Caco-2 (cell line): ENCODE measurements around the gene SNAP47. TPM values are rescaled to one million over a fixed set of nuclear protein-coding genes. Genes with fewer than 3 reads are reported as not detected.

Experiments
- BruUV-seq: library from RNA; stranded (reverse); fragments of 400-500 nt; replicated peaks from 2 replicates; lab custom pipeline; 2021; lab: Mats Ljungman, UMichigan
- CTCF ChIA-PET: fragments of 300-600 bp; sonication (Branson Sonifier 250); formaldehyde crosslinking; loops from one replicate; lab custom pipeline; 2022; ENCODE audit warnings: antibody characterized with exemption; lab: Charles Lee
- POLR2A ChIA-PET: fragments of 300-600 bp; sonication (Branson Sonifier 250); formaldehyde crosslinking; loops from one replicate; lab custom pipeline; 2022; ENCODE audit warnings: antibody characterized with exemption; lab: Charles Lee
- DNase-seq, 2 experiments: peaks; one replicate each; pipeline versions ENCODE4 v3.0.0 to v3.0.0-alpha.2; 2020 to 2022
- H3K27me3 ChIP-seq: replicated peaks from 2 replicates; pipeline ENCODE4 v1.6.0; 2011; ENCODE audit warnings: low read length; ENCODE audit not compliant: control insufficient read depth, insufficient read depth
- H3K36me3 ChIP-seq: 2 replicates; pipeline ENCODE4 v1.5.1; 2011; ENCODE audit warnings: low read length; ENCODE audit not compliant: control insufficient read depth, insufficient read depth
- H3K4me1 ChIP-seq: fragments of 250-450 bp; sonication (Bioruptor Pico); 2 replicates; pipeline ENCODE4 v1.5.1; 2020; ENCODE audit warnings: mild to moderate bottlenecking
- H3K4me3 ChIP-seq: 2 replicates; pipeline ENCODE4 v1.5.1; 2011; ENCODE audit warnings: low read depth, mild to moderate bottlenecking, control low read depth, low read length
- H3K9me3 ChIP-seq: fragments of 250-450 bp; sonication (Bioruptor Pico); 2 replicates; pipeline ENCODE4 v1.5.1; 2020; ENCODE audit warnings: mild to moderate bottlenecking, moderate library complexity
- H3K27ac Mint-ChIP-seq: one replicate; pipeline ENCODE4 v1.8.0; 2022; ENCODE audit warnings: mixed read lengths; ENCODE audit not compliant: unreplicated experiment
- H3K27me3 Mint-ChIP-seq: one replicate; pipeline ENCODE4 v1.8.0; 2022; ENCODE audit warnings: mixed read lengths; ENCODE audit not compliant: insufficient read depth, unreplicated experiment
- H3K36me3 Mint-ChIP-seq: one replicate; pipeline ENCODE4 v1.8.0; 2022; ENCODE audit warnings: mild to moderate bottlenecking, mixed read lengths; ENCODE audit not compliant: insufficient read depth, unreplicated experiment
- H3K4me1 Mint-ChIP-seq: one replicate; pipeline ENCODE4 v1.8.0; 2022; ENCODE audit warnings: low read depth, mixed read lengths; ENCODE audit not compliant: unreplicated experiment
- H3K4me3 Mint-ChIP-seq: one replicate; pipeline ENCODE4 v1.8.0; 2022; ENCODE audit warnings: mild to moderate bottlenecking, moderate library complexity, mixed read lengths; ENCODE audit not compliant: unreplicated experiment
- H3K9me3 Mint-ChIP-seq: one replicate; pipeline ENCODE4 v1.8.0; 2022; ENCODE audit warnings: mixed read lengths; ENCODE audit not compliant: unreplicated experiment
- CTCF ChIP-seq, 2 experiments: fragments of 200-600 bp in 1 of 2; IDR thresholded peaks; 1 replicate in 1 of 2; 2 replicates in 1 of 2; pipeline versions ENCODE4 v1.5.1 to v1.8.0; 2011 to 2022; ENCODE audit warnings: antibody characterized with exemption in 1 of 2, control low read depth in 1 of 2, inconsistent platforms in 1 of 2, low read depth in 1 of 2, low read length in 1 of 2, mild to moderate bottlenecking in 1 of 2, moderate library complexity in 1 of 2; ENCODE audit not compliant: insufficient read depth in 1 of 2, severe bottlenecking in 1 of 2, unreplicated experiment in 1 of 2
- intact Hi-C: fragments of 100-400 bp; cut with micrococcal nuclease; formaldehyde crosslinking; loops from one replicate; pipeline ENCODE4 v1.10.0; 2022; ENCODE audit not compliant: unreplicated experiment
- total RNA-seq: library from RNA; stranded (reverse); gene quantifications from 2 replicates; pipeline ENCODE4 v1.2.3, GENCODE V29; 2022

SNAP47 gene
- total RNA-seq, 1 experiment from 2014 or later, result 29.1 TPM

GRCh38 chr1:227780101-227781044 is 45.1 kb downstream of the SNAP47 start:
- H3K27me3 Mint-ChIP-seq, result no peaks in the 10 kb centered on the region
- TF ChIP-seq CTCF (IDR thresholded peaks at IDR 0.05; ENCODE audit: insufficient read depth in 1 of 2, low read depth in 1 of 2, low read length in 1 of 2, severe bottlenecking in 1 of 2, unreplicated experiment in 1 of 2), result no peak
- no peaks in the 10 kb centered on the region for H3K27me3 ChIP-seq
- peak in 1 of 2 experiments; percentile 32 for DNase-seq
- no peaks in the 10 kb centered on the region for H3K9me3 ChIP-seq
- H3K4me3 Mint-ChIP-seq, result no peak overlapping the region
- no peaks in the 10 kb centered on the region for H3K9me3 Mint-ChIP-seq
- H3K4me3 ChIP-seq, result no peak overlapping the region
- CTCF ChIA-PET, result no interaction called here
- intact Hi-C loops, result no loop called here
- H3K36me3 ChIP-seq, result no peaks in the 10 kb centered on the region
- no peaks in the 10 kb centered on the region for H3K4me1 Mint-ChIP-seq
- H3K36me3 Mint-ChIP-seq, result peaks cover 5% of the 10 kb centered on the region
- POLR2A ChIA-PET, result no interaction called here
- no peaks in the 10 kb centered on the region for H3K4me1 ChIP-seq
- H3K27ac Mint-ChIP-seq, result no peak overlapping the region
- BruUV-seq, result no TSS peak

- intact Hi-C loops, result no loop called here
Measured at GRCh38 chr1:227781314-227781930, 46.2 kb downstream of the SNAP47 start.

More at GRCh38 chr1:227781314-227781930, 46.2 kb downstream of the SNAP47 start:
- Histone ChIP-seq H3K36me3 (no peaks in the 10 kb centered on the region), H3K27me3 (no peaks in the 10 kb centered on the region), H3K4me1 (no peaks in the 10 kb centered on the region), H3K4me3 (no peak overlapping the region), H3K9me3 (no peaks in the 10 kb centered on the region)
- BruUV-seq, result no TSS peak
- no peaks in the 10 kb centered on the region for H3K4me1 Mint-ChIP-seq
- no peak overlapping the region for H3K4me3 Mint-ChIP-seq
- no peak overlapping the region for H3K27ac Mint-ChIP-seq
- TF ChIP-seq CTCF (IDR thresholded peaks at IDR 0.05; ENCODE audit: insufficient read depth in 1 of 2, low read depth in 1 of 2, low read length in 1 of 2, severe bottlenecking in 1 of 2, unreplicated experiment in 1 of 2), result no peak
- peaks cover 5% of the 10 kb centered on the region for H3K36me3 Mint-ChIP-seq
- peak in 1 of 2 experiments; percentile 12 for DNase-seq
- ChIA-PET CTCF (no interaction called here), POLR2A (no interaction called here)
- peaks cover 3% of the 10 kb centered on the region for H3K27me3 Mint-ChIP-seq
- no peaks in the 10 kb centered on the region for H3K9me3 Mint-ChIP-seq
